Subcutaneous adipose tissue (tissue), 4 donors: ENCODE measurements around the gene RBP7. TPM values are rescaled to one million over a fixed set of nuclear protein-coding genes. Genes with fewer than 3 reads are reported as not detected.

Experiments
- CTCF ChIP-seq: fragments of 450-650 bp; IDR thresholded peaks from one replicate; pipeline ENCODE4 v1.5.1; 2016; ENCODE audit warnings: low read depth, mild to moderate bottlenecking, control low read depth, antibody characterized with exemption, moderate library complexity
- small RNA-seq: library from RNA; depleted of rRNA; stranded (forward); fragments of <200 nt; gene quantifications from one replicate; pipeline ENCODE3, GENCODE V24; 2016
- total RNA-seq, 4 donors: library from RNA; depleted of rRNA; stranded (reverse); fragments of >200 nt; gene quantifications; one replicate each; pipeline ENCODE4 v1.1.0, GENCODE V29; 2016

The RBP7 gene
- total RNA-seq, 4 donors from 2014 or later: 77.3 to 312 (median 215) TPM

- TF ChIP-seq CTCF: no peak
Observed at GRCh38 chr1:10063878-10064277, 66.8 kb downstream of the RBP7 start.

GRCh38 chr1:10064416-10065343 is 67.7 kb downstream of the RBP7 start:
- TF ChIP-seq CTCF: no peak

- no peak for TF ChIP-seq CTCF
Observed at GRCh38 chr1:10065344-10065685, 68.3 kb downstream of the RBP7 start.

Small RNAs within 50 kb of the gene (small RNA-seq; reads per million reads assigned to genes)
- not detected for gene MIR5697

Other genes with a start within 250 kb of the RBP7 start
- gene CLSTN1, start 173.3 kb upstream of the RBP7 start, total RNA-seq: 10 to 100 TPM; 17.9 to 29.7 (median 24.9) TPM
- gene CTNNBIP1, start 87.0 kb upstream of the RBP7 start, total RNA-seq: 10 to 100 TPM; 10.8 to 45.2 (median 17.1) TPM
- 10 to 100 TPM; 21.1 to 36.7 (median 26.3) TPM for gene LZIC, start 53.8 kb upstream of the RBP7 start, total RNA-seq
- 1 to 10 TPM; 5.8 to 7.5 (median 6.5) TPM for gene NMNAT1, start 53.8 kb upstream of the RBP7 start, total RNA-seq
- gene UBE4B, start 35.7 kb downstream of the RBP7 start, total RNA-seq: 10 to 100 TPM; 38.2 to 57.8 (median 50.0) TPM
- 10 to 100 TPM; 46.7 to 61.8 (median 51.4) TPM for gene KIF1B, start 213.3 kb downstream of the RBP7 start, total RNA-seq